NCI-H1105 (cell line): Measurements from ENCODE around the gene PRKN.

Experiments
- DNase-seq: peaks from one replicate; lab custom pipeline; 2025; lab: John Stamatoyannopoulos, UW

Gene PRKN

DNA sequence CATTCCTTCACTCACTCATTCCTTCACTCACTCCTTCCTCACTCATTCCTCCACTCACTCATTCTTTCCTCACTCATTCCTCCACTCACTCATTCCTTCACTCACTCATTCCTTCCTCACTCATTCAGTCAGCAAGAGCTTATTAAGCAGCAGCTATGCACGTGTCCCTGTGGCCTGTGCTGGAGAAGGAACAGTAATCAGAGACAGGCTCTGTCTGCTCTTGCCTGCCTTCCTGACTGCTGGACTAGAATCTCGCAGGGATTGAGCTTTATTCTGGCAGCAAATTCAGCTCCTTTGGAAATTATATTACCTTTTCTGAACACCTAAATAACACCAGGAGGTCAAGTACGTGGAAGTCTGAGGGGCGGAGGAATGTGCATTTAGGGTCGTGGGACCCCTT, 1314.8 kb downstream of the PRKN start:
- no peak for DNase-seq

DNA sequence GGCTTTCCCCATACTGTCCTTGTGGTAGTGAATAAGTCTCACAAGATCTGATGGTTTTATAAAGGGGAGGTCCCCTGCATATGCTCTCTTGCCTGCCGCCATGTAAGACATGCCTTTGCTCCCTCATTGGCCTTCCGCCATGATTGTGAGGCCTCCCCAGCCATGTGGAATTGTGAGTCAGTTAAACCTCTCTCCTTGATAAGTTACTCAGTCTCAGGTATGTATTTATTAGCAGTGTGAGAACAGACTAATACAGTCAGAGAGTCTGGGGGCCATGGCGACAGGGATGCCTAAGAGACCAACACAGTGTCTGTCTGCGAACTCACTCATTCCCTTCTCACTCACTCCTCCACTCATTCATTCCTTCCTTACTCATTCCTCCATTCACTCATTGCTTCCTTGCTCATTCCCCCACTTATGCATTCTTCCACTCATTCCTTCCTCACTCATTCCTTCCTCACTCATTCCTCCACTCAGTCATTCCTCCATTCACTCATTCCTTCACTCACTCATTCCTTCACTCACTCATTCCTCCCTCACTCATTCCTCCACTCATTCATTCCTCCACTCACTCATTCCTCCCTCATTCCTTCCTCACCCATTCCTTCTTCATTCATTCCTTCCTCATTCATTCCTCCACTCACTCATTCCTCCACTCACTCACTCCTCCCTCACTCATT, 1316.2 kb downstream of the PRKN start:
- no peak for DNase-seq

DNA sequence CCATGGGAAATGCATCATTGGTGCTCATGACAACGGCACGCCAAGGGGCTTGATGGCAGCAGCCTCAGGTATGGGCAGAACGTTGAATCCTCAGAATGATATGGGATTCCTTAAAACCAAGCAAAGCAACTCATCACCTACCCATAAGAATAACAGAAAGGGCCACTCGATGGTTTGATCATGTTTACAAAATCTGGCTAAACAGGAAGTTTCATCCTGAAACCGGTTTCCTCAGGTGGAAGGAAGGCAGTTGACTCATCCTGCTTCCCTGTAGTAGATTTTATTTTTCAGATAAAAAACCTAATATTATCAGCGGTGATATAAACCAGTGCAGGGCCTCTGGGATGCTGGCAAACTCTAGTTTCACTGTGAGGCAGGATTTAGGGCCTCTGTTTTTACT, 1316.8 kb downstream of the PRKN start:
- no peak for DNase-seq

DNA sequence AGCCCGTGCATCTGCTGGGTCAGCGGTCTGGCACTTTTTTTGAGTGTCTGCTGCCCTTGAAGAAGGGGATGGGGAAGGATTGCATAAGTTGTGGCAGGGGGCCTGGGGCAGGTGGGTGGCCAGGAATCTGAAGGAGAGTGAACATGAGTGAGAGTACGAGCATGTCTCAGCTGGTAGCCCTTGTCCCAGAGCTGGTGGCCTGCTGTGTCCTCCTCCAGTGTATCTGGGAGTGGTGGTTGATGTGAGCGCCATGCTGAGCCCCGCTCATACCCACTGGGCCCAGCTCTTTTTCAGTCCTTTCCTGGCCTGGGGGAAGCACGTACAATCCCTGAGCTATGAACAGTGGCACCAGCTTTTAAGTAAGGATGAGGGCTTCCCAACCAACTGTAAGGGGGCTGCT, 1317.5 kb downstream of the PRKN start:
- no peak for DNase-seq

DNA sequence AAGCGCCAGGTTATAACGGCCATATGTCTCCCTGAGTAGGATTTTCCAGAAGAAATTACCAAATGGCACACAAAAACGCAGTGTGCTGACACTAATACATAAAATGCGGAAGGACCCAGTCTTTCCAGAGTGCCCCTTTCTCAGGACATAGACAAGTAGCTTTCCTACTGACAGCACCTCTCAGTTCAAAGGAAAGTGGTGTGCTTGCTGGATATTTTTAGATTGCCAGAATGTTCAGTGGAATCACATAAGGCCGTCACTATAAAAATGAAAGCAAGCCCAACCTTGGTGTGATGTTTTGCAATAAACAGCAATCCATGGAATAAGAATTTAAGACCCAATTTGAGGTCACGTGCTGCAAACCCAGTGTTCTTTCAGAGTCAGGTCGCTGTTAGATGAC, 1318.2 kb downstream of the PRKN start:
- no peak for DNase-seq

DNA sequence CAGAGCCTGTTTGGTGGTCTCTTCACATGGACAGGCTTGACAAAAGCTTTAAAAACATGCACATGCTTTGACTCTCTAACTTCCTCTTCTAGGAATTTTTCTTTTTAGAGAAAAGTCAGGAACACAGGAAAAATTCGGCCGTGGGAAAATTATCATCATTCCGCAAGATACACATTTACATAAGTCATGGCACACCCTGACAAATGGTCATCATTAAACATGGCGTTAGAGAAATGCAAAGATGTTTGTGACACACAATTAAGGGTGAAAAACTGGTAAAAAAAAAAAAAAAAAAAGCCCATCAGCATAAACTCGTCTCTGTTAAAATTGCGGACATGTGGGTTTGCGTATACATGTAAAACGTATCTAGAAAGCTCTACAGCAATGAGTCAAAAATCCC, 1319.5 kb downstream of the PRKN start:
- no peak for DNase-seq

DNA sequence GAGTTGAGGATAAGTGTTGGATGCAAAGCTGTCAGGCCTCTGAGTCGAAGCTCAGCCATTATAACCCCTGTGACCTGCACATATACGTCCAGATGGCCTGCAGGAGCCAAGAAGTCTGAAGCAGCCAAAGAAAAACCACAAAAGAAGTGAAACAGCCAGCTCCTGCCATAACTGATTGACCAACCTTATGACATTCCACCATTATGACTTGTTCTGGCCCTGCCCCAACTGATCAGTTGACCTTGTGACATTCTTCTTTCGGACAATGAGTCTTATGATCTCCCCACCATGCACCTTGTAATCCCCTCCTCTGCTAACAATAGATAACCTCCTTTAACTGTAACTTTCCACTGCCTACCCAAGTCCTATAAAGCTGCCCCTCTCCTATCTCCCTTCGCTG, 1320.0 kb downstream of the PRKN start:
- no peak for DNase-seq

DNA sequence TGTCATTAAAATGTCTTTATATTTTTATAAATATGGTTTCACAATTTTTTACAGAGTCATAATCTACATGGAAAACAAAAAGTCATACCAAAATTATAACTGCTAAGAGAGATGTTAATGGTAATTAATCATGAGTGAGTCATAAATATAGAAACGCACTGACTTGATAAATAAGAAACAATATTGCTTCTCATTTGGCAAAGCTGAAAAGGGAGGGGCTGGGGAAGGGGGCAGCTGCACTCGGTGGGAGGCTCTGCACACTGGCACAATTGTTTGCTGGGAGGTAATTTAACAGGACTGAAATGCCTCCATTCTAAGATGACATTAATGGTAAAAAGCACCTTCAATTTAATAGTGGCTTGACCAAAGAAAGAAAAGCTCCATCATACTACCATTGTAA, 1320.5 kb downstream of the PRKN start:
- DNase-seq = no peak

DNA sequence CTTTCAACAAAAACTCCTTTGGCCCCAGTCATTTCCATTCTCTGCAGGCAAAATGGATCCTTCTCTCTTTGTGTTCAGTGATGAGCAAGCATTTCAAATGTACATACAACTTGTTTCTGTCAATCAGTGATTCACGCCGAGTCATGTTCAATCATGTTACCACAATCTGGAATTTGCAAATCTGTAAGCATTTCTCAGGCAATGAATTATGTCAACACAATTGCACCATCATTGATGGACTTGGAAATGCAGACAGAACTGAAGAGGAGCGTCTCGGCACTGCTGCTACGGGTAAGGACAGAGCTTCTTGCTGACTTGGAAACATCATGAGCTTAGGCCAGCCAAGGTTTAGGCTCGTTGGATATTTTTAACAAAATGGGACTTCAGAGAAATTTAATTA, 1320.9 kb downstream of the PRKN start:
- DNase-seq = no peak

DNA sequence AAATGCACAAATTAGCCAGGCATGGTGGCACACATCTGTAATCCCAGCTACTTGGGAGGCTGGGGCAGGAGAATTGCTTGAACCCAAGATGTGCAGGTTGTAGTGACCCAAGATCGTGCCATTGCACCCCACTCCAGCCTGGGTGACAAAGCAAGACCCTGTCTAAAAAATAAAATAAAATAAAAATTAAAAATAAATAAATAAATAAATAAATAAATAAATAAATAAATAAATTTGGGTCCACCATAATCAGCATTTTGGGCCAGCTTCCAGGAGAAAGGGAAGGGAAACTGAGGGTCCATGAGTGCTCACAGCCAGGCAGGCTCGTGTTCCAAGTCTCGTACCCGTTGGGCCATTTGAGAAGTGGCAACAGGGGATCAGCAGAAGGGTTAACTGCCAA, 1322.1 kb downstream of the PRKN start:
- no peak for DNase-seq

DNA sequence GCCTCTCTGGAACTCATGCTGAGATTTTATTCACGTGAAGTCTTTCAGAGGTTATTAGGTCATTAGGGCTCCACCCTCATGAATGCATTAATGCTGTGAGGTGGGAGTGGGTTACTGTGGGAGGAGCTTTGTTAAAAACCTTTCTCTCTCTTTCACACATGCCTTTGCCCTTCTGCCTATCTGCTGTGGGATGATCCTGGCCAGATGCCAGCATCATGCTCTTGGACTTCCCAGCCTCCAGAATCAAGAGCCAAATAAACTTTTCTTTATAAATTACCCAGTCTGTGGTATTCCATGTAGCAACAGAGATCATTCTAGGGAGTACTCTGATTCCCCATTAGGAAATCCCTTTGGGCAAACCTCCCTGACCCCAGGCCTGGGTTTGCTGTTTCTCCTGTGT, 1323.8 kb downstream of the PRKN start:
- no peak for DNase-seq

DNA sequence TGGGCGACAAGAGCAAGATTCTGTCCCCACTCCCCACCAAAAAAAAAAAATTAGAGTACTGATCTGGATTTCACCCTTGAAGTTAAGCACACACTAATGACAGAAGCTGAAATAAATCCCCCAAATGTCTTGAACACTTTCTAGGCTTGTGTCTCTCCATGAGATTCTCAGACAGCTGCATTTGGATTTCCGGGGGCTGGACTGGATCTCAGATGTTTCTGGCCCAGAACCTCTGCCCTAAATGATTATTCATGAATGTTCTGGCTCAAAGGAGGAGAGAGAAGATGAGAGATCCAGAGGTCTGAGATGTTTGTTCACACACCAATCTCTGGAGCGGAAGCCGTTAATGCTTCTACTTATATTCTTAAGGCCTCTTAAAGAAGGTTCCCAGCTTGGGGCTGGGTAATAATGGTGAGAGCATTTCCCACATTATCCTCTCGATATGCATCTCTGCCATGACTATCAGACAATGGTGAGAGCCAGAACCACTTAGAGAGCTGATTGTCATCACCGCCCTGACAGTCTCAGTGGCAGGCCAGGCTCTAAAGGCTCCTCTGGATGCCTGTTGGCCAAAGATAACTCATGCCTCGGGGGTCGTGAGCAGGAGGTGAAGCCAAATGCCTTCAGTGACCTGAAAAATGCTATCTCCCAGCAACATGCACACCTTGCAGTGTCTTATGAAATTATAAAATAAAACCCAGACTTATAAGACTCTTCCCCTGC, 1325.8 kb downstream of the PRKN start:
- no peak for DNase-seq

DNA sequence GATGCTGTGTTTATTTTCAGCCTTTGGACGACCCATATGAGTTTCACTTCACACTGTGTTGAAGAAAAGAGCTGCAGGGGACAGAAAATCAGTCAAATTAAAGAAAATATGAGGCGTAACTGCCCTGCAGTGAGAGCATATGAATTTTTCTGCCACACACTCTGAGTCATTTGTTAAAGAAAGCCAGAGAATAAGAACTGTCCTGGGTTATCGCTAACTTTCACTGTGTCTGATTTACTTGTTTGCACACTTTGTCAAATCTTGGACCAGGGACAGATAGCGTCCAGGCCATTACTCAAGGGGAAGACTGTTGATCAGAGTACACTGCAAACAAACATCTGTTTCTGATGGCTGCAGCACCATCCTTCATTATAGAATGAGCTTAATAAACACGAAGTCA, 1326.9 kb downstream of the PRKN start:
- DNase-seq = no peak

DNA sequence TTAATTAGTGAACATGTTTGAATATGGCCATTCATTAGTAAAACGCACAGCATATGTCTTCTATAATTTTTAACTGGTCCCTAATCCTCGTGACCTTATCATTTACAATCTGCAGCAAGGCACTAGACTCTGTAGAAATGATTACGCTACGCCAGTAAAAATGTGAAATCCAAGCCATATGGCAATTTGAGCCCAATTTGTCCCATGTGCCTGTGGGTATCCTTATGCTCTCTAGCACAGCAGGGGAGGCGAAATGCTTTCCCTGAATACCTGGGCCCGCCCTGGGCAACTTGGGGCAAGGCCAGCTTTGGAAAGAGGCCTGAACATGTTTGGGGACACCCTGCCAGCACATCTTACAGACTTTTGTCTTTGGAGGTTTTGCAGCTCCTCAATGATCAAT, 1331.0 kb downstream of the PRKN start:
- no peak for DNase-seq

DNA sequence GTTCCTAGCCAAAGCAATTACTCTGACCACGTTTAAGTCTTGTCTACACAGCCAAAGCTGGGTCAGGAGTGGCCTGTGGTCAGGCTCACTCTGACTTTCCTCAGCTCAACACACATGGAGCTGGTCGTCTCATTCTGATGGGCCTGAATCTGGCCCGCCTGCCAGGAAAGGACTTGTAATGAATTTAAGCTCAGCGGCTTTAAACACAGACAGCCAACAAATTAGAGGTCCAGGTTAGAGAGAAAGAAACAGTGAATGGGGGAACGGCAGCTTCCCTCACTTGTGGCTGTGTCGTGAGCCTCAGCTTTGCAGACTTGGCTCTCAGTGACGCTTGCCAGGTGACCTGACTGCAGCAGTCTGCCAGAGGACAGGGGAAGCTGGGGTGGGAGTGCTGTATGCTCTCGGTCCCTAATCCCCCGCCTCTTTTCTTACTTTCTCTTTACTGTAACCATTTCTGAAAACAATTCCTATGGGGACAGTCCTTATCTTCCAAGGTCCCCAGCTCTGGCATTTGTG, 1331.8 kb downstream of the PRKN start:
- no peak for DNase-seq

DNA sequence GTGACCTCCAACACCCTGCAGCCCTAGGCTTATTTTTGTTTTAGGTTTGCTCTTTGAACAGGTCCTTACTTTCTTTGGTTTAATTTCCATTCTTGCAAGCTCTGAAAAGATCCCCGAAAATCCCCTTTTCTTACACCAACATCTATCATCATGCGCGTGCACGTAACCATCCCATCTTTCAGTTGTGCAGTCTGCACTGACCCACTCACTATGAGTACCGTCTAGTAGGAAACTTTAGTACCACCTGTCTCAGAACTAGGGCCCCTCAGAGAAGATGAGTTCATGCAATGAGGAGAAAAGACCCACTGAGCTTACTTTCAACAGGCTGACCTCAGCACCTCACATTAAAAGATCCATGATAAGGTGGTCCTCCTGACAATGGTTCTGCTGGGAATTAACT, 1333.1 kb downstream of the PRKN start:
- no peak for DNase-seq

DNA sequence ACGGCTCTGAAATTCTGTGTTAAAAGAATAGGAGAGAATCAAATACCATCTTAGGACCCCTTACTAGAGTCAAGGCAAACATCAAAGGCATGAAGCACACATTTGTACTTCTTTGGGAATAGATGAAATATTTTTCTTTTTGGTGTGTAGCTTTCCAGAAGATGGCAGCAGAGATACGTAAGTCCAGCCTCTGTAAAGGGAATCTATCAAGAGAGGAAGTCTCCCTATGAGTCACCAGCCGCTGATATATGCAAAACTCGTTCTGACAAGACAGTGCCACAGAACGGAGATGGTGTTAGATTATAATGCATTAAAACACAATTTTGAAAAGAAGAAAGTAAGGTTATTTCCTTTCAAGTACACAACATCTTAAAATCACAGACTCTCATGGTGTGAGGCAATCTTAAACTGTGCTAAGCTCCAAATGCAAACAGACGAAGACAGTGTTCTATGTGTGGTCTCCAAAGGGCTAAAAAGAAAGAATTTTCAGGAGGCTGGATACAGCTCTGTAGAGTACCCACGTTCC, 1333.7 kb downstream of the PRKN start:
- DNase-seq = peak; percentile 89

DNA sequence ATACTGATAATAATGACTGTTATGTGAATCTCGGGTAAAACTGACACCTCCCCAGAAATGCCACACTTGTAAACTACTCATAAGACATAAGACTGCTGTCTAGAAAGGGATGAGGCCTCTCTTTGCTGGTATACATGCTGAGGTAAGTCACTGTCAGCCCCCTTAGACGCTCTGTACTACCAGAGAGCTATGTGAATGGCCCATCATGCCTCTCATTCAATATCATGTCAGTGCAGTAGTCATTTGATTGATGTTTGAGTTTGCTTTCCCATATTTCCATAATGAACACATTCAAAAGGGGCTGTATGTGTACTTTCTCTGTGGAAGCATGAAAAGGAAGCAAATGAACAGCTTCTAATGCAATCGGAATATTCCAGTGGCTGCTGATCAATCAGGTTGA, 1334.3 kb downstream of the PRKN start:
- no peak for DNase-seq

DNA sequence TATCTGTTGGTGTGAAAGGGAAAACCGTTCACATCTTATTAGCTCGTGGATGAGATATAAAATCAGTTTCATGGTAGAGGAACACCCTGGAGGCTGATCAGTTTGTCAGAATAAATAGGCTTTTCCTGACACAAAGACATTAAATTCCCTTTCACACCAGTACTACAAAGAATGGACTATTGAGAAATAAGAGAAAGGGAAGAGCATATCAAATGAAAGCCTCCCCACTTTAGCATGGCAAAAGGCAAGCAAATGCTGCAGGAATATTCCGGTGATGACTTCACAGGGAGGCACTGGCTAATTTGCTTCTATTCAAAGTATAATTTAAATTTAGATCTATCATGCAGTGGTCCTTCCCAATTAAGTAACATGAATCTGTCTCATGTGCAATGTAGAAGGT, 1337.8 kb downstream of the PRKN start:
- DNase-seq = no peak

DNA sequence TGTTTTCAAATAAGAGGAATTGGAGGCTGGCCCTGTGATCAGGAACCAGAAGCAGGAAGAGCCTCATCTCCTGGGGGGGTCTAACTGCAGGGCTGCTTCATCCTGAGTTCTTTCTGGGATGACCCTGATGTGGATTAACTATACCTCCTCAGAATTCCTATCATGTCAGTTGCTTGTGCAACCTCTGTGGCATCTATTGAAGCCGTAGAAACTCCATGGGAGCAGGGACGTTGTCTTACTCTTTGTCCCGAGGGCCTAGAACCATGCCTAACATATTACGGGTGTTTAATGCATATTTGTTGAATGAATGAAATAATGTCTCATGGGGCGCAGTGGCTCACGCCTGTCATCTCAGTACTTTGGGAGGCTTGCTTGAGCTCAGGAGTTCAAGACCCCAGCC, 1343.6 kb downstream of the PRKN start:
- DNase-seq = no peak

DNA sequence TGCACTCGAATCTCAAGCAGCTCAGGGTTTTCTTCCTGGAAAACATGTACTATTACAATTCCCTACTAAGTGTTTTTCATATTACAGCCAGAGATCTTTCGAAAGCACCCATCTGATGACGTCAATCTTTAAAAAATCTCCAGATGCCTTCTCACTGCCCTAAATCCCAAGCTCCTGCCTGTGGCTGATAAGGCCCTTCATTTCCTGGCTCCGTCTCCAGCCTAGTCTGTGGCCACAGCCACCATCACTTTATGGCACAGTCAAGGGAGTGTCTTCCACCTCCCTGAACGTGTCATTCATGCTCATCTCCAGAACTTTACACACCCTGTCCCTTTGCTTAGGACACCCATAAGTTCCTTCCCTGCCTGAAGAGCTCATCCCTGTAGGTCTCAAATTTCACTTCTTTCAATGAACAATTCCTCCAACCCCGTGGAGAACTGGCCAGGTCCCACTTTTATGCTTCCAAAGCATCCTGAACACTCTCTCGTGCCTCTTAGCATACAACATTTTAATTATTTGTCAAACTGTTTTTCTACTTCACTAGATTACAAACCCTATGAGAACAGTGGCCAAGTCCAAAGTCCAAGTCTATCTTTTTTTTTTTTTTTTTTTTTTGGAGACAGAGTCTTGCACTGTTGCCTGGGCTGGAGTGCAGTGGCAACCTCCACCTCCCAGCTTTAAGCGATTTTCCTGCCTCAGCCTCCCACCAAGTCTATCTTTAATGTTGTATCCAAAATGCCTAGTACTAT, 1347.6 kb downstream of the PRKN start:
- no peak for DNase-seq

DNA sequence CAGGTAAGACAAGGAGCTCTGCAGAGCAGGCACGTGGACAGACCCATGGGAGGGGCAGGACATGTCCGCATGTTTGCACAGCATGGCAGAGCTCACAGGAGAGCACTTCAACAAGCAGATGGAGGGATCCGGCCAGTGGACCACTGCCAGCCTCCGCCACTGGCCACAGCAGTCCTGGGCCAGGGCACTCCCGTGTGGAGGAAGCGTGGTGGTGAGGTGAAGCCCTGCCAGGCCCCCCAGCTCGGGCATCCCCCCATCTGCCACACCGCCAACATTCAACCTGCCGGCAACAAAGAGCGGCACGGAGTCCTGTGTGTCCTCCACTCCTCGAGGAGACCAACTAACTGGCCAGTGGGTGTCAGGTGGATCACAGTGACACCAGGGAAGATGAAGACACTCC, 1349.5 kb downstream of the PRKN start:
- no peak for DNase-seq

DNA sequence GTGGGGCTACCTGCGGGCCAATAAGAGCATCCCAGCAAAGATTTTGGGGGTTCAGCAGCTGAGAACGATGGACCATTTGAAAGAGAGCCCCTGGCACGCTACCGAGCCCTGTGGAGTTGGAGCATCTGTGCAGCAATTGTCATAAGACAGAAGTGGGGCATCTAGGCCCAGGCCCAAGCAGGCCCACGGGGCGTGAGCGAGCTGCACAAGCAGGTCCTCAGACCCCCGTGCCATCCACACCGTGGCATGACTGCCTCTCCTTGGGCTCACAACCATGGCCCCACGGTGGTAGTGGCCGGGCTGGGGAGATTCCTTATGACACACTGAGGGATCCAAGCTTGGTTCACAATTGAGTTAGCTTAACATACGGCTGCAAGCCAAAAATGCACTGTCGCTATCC, 1350.5 kb downstream of the PRKN start:
- DNase-seq = no peak
